Fibroblast of villous mesenchyme (primary cell): ENCODE results near the gene REC8. TPM values are rescaled to one million over a fixed set of nuclear protein-coding genes. Genes with fewer than 3 reads are reported as not detected.

Experiments
- DNase-seq: peaks from one replicate; pipeline ENCODE4 v3.0.0-alpha.2; 2010; ENCODE audit warnings: low read depth
- H3K4me3 ChIP-seq: 2 replicates; pipeline ENCODE4 v1.5.1; 2011; ENCODE audit warnings: low read depth, mild to moderate bottlenecking, low read length
- small RNA-seq: library from RNA; depleted of rRNA; stranded (forward); fragments of <200 nt; gene quantifications from one replicate; pipeline ENCODE3, GENCODE V24; 2012
- total RNA-seq: library from RNA; depleted of rRNA; stranded (reverse); fragments of >200 nt; gene quantifications from 2 replicates; pipeline ENCODE4 v1.2.3, GENCODE V29; 2012
- TF ChIP-seq, protein P1 (sequence below): IDR thresholded peaks from 2 replicates; pipeline ENCODE4 v1.5.1; 2012; ENCODE audit warnings: low read depth, mild to moderate bottlenecking, low read length; ENCODE audit not compliant: insufficient read depth

REC8 gene
- total RNA-seq, 1 donor = 4.7 TPM

DNA sequence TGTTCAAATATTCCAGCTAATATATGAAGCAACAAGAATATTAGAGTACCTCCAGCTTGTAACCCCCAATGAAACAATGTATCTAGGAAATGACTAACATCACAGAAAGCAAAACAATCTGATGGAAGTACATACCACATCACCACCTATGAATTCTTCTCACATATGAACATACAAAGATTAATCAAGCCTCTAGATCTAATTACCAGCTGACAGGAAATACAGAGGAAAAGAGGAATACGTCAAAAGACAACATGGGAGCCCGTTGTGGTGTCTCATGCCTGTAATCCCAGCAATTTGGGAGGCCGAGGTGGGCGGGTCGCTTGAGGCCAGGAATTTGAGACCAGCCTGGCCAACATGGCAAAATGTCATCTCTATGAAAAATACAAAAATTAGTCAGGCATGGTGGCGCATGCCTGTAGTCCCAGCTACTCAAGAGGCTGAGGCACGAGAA is 52.8 kb downstream of the REC8 start:
- DNase-seq = peak; percentile 70
- TF ChIP-seq, protein P1, sequence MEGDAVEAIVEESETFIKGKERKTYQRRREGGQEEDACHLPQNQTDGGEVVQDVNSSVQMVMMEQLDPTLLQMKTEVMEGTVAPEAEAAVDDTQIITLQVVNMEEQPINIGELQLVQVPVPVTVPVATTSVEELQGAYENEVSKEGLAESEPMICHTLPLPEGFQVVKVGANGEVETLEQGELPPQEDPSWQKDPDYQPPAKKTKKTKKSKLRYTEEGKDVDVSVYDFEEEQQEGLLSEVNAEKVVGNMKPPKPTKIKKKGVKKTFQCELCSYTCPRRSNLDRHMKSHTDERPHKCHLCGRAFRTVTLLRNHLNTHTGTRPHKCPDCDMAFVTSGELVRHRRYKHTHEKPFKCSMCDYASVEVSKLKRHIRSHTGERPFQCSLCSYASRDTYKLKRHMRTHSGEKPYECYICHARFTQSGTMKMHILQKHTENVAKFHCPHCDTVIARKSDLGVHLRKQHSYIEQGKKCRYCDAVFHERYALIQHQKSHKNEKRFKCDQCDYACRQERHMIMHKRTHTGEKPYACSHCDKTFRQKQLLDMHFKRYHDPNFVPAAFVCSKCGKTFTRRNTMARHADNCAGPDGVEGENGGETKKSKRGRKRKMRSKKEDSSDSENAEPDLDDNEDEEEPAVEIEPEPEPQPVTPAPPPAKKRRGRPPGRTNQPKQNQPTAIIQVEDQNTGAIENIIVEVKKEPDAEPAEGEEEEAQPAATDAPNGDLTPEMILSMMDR = no peak
- no peak overlapping the region for H3K4me3 ChIP-seq

DNA sequence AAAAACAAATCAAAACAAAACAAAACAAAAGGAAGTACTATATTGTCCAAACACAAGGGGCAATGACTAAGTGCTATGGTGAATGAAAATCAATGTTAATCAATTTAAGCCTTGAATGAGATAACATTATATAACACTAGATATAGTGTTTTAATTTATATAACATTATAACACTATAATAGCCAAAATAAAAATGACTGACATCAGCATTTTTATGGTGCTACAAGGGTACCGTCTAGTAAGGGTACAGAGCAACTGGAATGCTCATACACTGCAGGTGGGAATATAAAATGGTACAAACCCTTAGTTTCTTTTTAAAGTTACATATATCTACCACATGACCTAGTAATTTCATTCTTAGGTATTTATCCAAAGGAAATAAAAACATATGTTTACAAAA is 54.6 kb downstream of the REC8 start:
- no peak for DNase-seq
- TF ChIP-seq, protein P1 = no peak
- no peak overlapping the region for H3K4me3 ChIP-seq

DNA sequence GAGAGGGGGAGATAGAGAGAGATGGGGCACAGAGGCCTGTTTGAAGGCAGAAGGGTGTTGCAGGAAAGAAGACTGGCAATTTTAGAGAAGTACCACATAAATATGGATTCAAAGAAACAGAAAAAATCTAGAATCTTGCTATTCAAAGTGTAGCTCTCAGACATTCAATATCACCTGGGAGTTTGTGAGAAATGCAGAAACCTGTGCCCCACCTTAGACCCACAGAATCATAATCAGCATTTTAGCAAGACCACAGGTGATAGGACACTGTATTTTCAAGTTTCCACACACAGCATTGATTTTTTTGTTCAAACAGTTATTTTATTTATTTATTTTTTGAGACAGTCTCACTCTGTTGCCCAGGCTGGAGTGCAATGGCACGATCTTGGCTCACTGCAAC is 57.0 kb downstream of the REC8 start:
- TF ChIP-seq, protein P1 = no peak
- DNase-seq = no peak
- no peak overlapping the region for H3K4me3 ChIP-seq

Small RNA genes within 50 kb of the gene (small RNA-seq; reads per million reads assigned to genes)
- gene AL136295.4 (not detected), gene CHMP4A (not detected), gene IPO4 (0.28 reads per million), gene IRF9 (not detected), gene MDP1 (not detected), gene RNA5SP383 (not detected)

Other genes with a start within 250 kb of the REC8 start
- gene DHRS4, start 218.3 kb upstream of the REC8 start, total RNA-seq = 38.3 and 39.7 TPM in 2 replicates
- gene DHRS4L2, start 183.2 kb upstream of the REC8 start, total RNA-seq = 11.7 and 13.2 TPM in 2 replicates
- not detected in 2 replicates for gene CARMIL3, start 120.1 kb upstream of the REC8 start, total RNA-seq
- not detected in 2 replicates for gene CPNE6, start 100.5 kb upstream of the REC8 start, total RNA-seq
- gene PCK2, start 77.8 kb upstream of the REC8 start, total RNA-seq = 13.0 and 33.2 TPM in 2 replicates
- gene DCAF11, start 57.3 kb upstream of the REC8 start, total RNA-seq = 45.1 and 47.9 TPM in 2 replicates
- gene NRL, start 57.1 kb upstream of the REC8 start, total RNA-seq = 0.86 and 1.3 TPM in 2 replicates
- gene FITM1, start 41.4 kb upstream of the REC8 start, total RNA-seq = not detected in 2 replicates
- 95.7 and 147 TPM in 2 replicates for gene PSME1, start 35.9 kb upstream of the REC8 start, total RNA-seq
- 9.9 and 17.4 TPM in 2 replicates for gene EMC9, start 30.5 kb upstream of the REC8 start, total RNA-seq
- 141 and 151 TPM in 2 replicates for gene PSME2, start 25.5 kb upstream of the REC8 start, total RNA-seq
- 37.4 and 38.0 TPM in 2 replicates for gene RNF31, start 24.6 kb upstream of the REC8 start, total RNA-seq
- 67.6 and 96.7 TPM in 2 replicates for gene IRF9, start 10.8 kb upstream of the REC8 start, total RNA-seq
- gene IPO4, start 16.7 kb downstream of the REC8 start, total RNA-seq = 39.6 and 41.9 TPM in 2 replicates
- gene TM9SF1, start 23.4 kb downstream of the REC8 start, total RNA-seq = 64.4 and 96.3 TPM in 2 replicates
- gene TSSK4, start 33.6 kb downstream of the REC8 start, total RNA-seq = under 0.01 and 0.32 TPM in 2 replicates
- gene CHMP4A, start 41.4 kb downstream of the REC8 start, total RNA-seq = 13.8 and 15.8 TPM in 2 replicates
- 8.6 and 15.5 TPM in 2 replicates for gene MDP1, start 44.0 kb downstream of the REC8 start, total RNA-seq
- 114 and 128 TPM in 2 replicates for gene NEDD8, start 60.3 kb downstream of the REC8 start, total RNA-seq
- gene GMPR2, start 60.8 kb downstream of the REC8 start, total RNA-seq = 76.7 and 87.7 TPM in 2 replicates
- 43.2 and 60.9 TPM in 2 replicates for gene TINF2, start 70.5 kb downstream of the REC8 start, total RNA-seq
- gene TGM1, start 91.1 kb downstream of the REC8 start, total RNA-seq = 0.64 and 2.2 TPM in 2 replicates
- 25.8 and 28.1 TPM in 2 replicates for gene RABGGTA, start 99.5 kb downstream of the REC8 start, total RNA-seq
- gene DHRS1, start 127.7 kb downstream of the REC8 start, total RNA-seq = 8.7 and 13.8 TPM in 2 replicates
- gene NOP9, start 127.8 kb downstream of the REC8 start, total RNA-seq = 24.5 and 29.4 TPM in 2 replicates
- gene CIDEB, start 135.9 kb downstream of the REC8 start, total RNA-seq = 1.3 and 3.0 TPM in 2 replicates
- gene LTB4R2, start 138.1 kb downstream of the REC8 start, total RNA-seq = 3.9 and 6.8 TPM in 2 replicates
- gene LTB4R, start 139.4 kb downstream of the REC8 start, total RNA-seq = 1.3 and 1.6 TPM in 2 replicates
- gene ADCY4, start 163.0 kb downstream of the REC8 start, total RNA-seq = 4.2 and 18.1 TPM in 2 replicates
- 0.32 and 3.9 TPM in 2 replicates for gene RIPK3, start 167.9 kb downstream of the REC8 start, total RNA-seq
- 56.4 and 68.2 TPM in 2 replicates for gene NFATC4, start 196.1 kb downstream of the REC8 start, total RNA-seq
- gene NYNRIN, start 226.9 kb downstream of the REC8 start, total RNA-seq = 11.6 and 15.5 TPM in 2 replicates